ENCODE measurements around the gene CDHR2. TPM values are rescaled to one million over a fixed set of nuclear protein-coding genes. Genes with fewer than 3 reads are reported as not detected.

Gene CDHR2, protein sequence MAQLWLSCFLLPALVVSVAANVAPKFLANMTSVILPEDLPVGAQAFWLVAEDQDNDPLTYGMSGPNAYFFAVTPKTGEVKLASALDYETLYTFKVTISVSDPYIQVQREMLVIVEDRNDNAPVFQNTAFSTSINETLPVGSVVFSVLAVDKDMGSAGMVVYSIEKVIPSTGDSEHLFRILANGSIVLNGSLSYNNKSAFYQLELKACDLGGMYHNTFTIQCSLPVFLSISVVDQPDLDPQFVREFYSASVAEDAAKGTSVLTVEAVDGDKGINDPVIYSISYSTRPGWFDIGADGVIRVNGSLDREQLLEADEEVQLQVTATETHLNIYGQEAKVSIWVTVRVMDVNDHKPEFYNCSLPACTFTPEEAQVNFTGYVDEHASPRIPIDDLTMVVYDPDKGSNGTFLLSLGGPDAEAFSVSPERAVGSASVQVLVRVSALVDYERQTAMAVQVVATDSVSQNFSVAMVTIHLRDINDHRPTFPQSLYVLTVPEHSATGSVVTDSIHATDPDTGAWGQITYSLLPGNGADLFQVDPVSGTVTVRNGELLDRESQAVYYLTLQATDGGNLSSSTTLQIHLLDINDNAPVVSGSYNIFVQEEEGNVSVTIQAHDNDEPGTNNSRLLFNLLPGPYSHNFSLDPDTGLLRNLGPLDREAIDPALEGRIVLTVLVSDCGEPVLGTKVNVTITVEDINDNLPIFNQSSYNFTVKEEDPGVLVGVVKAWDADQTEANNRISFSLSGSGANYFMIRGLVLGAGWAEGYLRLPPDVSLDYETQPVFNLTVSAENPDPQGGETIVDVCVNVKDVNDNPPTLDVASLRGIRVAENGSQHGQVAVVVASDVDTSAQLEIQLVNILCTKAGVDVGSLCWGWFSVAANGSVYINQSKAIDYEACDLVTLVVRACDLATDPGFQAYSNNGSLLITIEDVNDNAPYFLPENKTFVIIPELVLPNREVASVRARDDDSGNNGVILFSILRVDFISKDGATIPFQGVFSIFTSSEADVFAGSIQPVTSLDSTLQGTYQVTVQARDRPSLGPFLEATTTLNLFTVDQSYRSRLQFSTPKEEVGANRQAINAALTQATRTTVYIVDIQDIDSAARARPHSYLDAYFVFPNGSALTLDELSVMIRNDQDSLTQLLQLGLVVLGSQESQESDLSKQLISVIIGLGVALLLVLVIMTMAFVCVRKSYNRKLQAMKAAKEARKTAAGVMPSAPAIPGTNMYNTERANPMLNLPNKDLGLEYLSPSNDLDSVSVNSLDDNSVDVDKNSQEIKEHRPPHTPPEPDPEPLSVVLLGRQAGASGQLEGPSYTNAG (N-terminal part only)
- total RNA-seq (under 1 TPM; 0.20 to 0.55 TPM), polyA plus RNA-seq (ENCODE audit: insufficient read length in 2 of 2) (10 to 100 TPM; 21.2 to 23.0 TPM)
- long read RNA-seq, donor 1, partial matches to known transcripts = 57 of 367 reads
- long read RNA-seq, donor 1, other reads (novel, unspliced or antisense) = 310 of 367 reads
- long read RNA-seq, donor 2 = 0 reads
- long read RNA-seq, donor 3, partial matches to known transcripts = 24 of 117 reads
- long read RNA-seq, donor 3, other reads (novel, unspliced or antisense) = 93 of 117 reads
- long read RNA-seq, donor 4 = 0 reads

DNA sequence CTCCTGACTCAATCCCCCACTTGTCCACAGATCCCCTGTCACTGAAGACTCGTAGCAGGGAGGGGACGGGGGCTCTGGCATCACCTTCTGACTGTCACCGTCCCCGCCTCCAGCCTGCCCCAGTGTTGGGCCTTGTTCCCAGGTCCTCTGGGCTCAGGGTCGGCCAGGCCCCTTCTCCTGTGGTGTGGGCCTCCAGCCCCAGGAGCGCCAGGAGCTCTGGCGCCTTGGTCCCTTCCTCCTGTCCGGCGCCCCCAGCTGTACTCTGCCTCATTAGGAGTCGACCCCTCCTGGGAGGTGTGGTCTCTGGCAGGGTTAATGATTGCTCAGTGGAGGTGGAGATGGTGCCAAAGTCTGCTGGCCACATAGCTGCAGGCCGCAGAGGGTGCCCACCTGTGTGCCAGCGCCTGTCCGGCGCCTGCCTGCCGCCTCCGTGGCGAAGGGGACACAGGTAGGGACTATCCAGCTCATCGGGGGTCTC lies at the start of gene CDHR2:
Gene CDHR2, plus strand, starts transcription at position 376 of the 478 bp plus-strand sequence. CDS start 16,011 bp downstream, outside the sequence.
- Histone ChIP-seq H3K4me1 (ENCODE audit: control insufficient read depth, insufficient read depth, low read length) (peaks cover 10% of the 10 kb centered on the region), H3K36me3 (ENCODE audit: control insufficient read depth, insufficient read depth, low read length) (no peaks in the 10 kb centered on the region), H3K27ac (ENCODE audit: low read depth, low read length) (no peak within 1 kb of the TSS), H3K27me3 (ENCODE audit: control insufficient read depth, insufficient read depth, low read length) (no peaks in the 10 kb centered on the region), H3K4me3 (ENCODE audit: low read depth, low read length) (no peak within 1 kb of the TSS), H3K9me3 (ENCODE audit: control insufficient read depth, insufficient read depth, low read length) (no peaks in the 10 kb centered on the region)
- WGBS (ENCODE audit: insufficient coverage) = 75% methylated on average over 15 of the region's 18 CpGs
- no peak for DNase-seq (ENCODE audit: low read depth in 4 of 6, low spot score in 6 of 6)

DNA sequence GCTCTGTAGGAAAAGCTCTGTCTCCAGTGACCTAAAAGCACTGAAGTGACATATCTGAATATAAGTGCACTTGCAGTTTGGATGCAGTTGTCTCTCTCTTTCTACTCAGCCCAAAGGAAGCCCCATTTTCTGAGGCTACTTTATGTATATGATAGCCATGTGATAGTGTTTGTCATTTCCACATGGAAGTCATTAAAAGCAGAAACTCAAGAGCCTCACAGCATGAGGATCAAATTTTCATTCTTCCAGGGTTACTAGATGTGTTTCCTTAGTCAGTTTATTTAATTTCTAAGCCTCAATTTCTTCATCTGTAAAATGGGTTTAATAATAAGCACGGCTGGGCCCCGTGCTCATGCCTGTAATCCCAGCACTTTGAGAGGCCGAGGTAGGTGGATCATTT lies 48.6 kb upstream of the CDHR2 start:
- whole genome bisulfite sequencing (ENCODE audit: insufficient coverage) = no CpG with 5 or more reads among the region's 3 CpGs
- no peak overlapping the region for H3K27ac ChIP-seq (ENCODE audit: low read depth, low read length)

DNA sequence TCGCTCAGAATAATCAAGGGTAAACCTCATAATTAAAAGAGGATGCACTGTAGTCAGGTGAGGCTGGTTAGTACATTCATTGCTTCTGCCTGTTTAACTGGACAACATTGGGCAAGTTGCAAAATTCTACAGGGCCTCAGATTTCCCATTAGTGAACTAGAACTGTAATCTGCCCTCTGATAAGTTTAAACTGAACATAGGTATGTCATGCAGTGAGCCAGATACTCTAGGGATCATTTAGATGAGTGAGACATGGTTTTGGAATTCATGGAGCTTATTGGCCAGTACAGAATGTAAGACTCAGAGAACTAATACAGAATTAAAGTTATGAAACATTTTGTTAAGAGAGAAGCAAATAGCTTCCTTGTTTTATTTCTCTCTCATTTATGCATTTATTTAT lies 47.8 kb upstream of the CDHR2 start:
- 100% methylated on average over 1 of the region's 1 CpG for WGBS (ENCODE audit: insufficient coverage)
- no peaks in the 10 kb centered on the region for H3K9me3 ChIP-seq (ENCODE audit: control insufficient read depth, insufficient read depth, low read length)
- no peak overlapping the region for H3K27ac ChIP-seq (ENCODE audit: low read depth, low read length)
- H3K4me1 ChIP-seq (ENCODE audit: control insufficient read depth, insufficient read depth, low read length) = no peaks in the 10 kb centered on the region
- peaks cover 58% of the 10 kb centered on the region for H3K36me3 ChIP-seq (ENCODE audit: control insufficient read depth, insufficient read depth, low read length)
- no peak overlapping the region for H3K4me3 ChIP-seq (ENCODE audit: low read depth, low read length)
- no peaks in the 10 kb centered on the region for H3K27me3 ChIP-seq (ENCODE audit: control insufficient read depth, insufficient read depth, low read length)
- DNase-seq (ENCODE audit: low read depth in 4 of 6, low spot score in 6 of 6) = no peak

More for the DNA sequence above, 48.6 kb upstream of the CDHR2 start:
- H3K4me3 ChIP-seq (ENCODE audit: low read depth, low read length) = no peak overlapping the region
- DNase-seq (ENCODE audit: low read depth in 4 of 6, low spot score in 6 of 6) = no peak
- peaks cover 61% of the 10 kb centered on the region for H3K36me3 ChIP-seq (ENCODE audit: control insufficient read depth, insufficient read depth, low read length)
- H3K4me1 ChIP-seq (ENCODE audit: control insufficient read depth, insufficient read depth, low read length) = no peaks in the 10 kb centered on the region
- H3K9me3 ChIP-seq (ENCODE audit: control insufficient read depth, insufficient read depth, low read length) = no peaks in the 10 kb centered on the region
- H3K27me3 ChIP-seq (ENCODE audit: control insufficient read depth, insufficient read depth, low read length) = no peaks in the 10 kb centered on the region

DNA sequence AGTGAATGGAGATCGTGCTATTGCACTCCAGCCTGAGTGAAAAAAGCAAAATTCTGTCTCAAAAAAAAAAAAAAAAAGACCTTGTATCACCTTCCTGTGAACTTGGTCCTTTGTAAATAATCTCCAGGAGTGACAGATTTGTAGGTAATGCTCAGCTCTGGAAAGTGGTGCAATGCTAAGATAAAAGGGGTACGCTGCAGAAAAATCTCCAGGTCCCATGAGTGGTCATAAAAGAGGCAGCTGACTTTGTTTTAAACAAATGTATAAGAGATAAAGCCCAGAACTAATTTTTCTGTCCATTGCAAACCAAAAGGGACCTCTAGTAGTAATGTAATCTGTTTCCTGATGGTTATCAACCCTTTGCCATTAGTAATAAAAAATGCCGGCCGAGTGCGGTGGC lies 45.6 kb upstream of the CDHR2 start:
- no peak overlapping the region for H3K4me3 ChIP-seq (ENCODE audit: low read depth, low read length)
- DNase-seq (ENCODE audit: low read depth in 4 of 6, low spot score in 6 of 6) = no peak
- H3K4me1 ChIP-seq (ENCODE audit: control insufficient read depth, insufficient read depth, low read length) = no peaks in the 10 kb centered on the region
- H3K9me3 ChIP-seq (ENCODE audit: control insufficient read depth, insufficient read depth, low read length) = no peaks in the 10 kb centered on the region
- H3K27ac ChIP-seq (ENCODE audit: low read depth, low read length) = no peak overlapping the region
- H3K36me3 ChIP-seq (ENCODE audit: control insufficient read depth, insufficient read depth, low read length) = peaks cover 61% of the 10 kb centered on the region
- H3K27me3 ChIP-seq (ENCODE audit: control insufficient read depth, insufficient read depth, low read length) = no peaks in the 10 kb centered on the region
- WGBS (ENCODE audit: insufficient coverage) = 72% methylated on average over 2 of the region's 5 CpGs

DNA sequence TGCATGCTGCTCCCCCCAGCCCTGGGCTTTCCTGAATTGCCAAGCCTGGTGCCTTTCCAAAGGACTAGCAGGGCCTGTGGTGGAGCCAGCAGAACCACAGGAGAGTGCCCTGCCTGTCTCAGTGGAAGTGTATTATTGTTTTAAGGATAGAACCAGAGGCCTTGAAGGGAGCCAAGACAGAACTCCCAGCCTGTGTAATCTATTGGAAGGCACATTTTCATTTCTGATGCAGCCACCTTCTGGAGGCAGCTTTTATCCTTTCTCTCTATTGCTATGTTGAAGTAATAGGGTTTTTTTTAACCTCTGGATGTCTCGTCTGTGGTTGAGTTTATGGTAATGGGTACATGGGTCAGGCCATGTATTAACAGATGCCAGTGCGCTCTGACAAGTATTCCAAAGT lies 41.2 kb upstream of the CDHR2 start:
- H3K9me3 ChIP-seq (ENCODE audit: control insufficient read depth, insufficient read depth, low read length) = no peaks in the 10 kb centered on the region
- H3K36me3 ChIP-seq (ENCODE audit: control insufficient read depth, insufficient read depth, low read length) = peaks cover 34% of the 10 kb centered on the region
- H3K27me3 ChIP-seq (ENCODE audit: control insufficient read depth, insufficient read depth, low read length) = no peaks in the 10 kb centered on the region
- WGBS (ENCODE audit: insufficient coverage) = 90% methylated on average over 1 of the region's 2 CpGs
- no peak overlapping the region for H3K4me3 ChIP-seq (ENCODE audit: low read depth, low read length)
- no peaks in the 10 kb centered on the region for H3K4me1 ChIP-seq (ENCODE audit: control insufficient read depth, insufficient read depth, low read length)
- no peak overlapping the region for H3K27ac ChIP-seq (ENCODE audit: low read depth, low read length)
- no peak for DNase-seq (ENCODE audit: low read depth in 4 of 6, low spot score in 6 of 6)

DNA sequence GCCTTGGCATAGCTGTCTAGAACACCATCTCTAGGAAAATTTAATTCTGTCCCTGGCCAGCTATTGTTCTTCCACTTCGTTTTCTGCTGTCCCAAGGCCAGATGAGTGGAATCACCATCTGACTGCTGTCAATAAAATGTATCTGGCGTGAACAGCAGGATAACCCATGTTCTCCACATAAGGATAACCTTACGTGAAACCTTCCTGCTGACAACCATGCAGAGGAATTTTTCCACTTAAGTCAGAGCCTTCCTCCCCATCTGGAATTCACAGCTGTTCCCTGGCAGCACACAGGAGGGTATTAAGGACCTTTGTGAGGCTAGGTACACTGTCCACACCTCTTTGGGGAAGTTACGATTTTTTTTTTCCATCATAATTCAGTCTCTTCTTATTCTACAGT lies 40.5 kb upstream of the CDHR2 start:
- no peak overlapping the region for H3K27ac ChIP-seq (ENCODE audit: low read depth, low read length)
- peaks cover 30% of the 10 kb centered on the region for H3K36me3 ChIP-seq (ENCODE audit: control insufficient read depth, insufficient read depth, low read length)
- H3K9me3 ChIP-seq (ENCODE audit: control insufficient read depth, insufficient read depth, low read length) = no peaks in the 10 kb centered on the region
- no peaks in the 10 kb centered on the region for H3K27me3 ChIP-seq (ENCODE audit: control insufficient read depth, insufficient read depth, low read length)
- no peaks in the 10 kb centered on the region for H3K4me1 ChIP-seq (ENCODE audit: control insufficient read depth, insufficient read depth, low read length)
- no peak overlapping the region for H3K4me3 ChIP-seq (ENCODE audit: low read depth, low read length)
- 56% methylated on average over 1 of the region's 4 CpGs for WGBS (ENCODE audit: insufficient coverage)
- no peak for DNase-seq (ENCODE audit: low read depth in 4 of 6, low spot score in 6 of 6)

DNA sequence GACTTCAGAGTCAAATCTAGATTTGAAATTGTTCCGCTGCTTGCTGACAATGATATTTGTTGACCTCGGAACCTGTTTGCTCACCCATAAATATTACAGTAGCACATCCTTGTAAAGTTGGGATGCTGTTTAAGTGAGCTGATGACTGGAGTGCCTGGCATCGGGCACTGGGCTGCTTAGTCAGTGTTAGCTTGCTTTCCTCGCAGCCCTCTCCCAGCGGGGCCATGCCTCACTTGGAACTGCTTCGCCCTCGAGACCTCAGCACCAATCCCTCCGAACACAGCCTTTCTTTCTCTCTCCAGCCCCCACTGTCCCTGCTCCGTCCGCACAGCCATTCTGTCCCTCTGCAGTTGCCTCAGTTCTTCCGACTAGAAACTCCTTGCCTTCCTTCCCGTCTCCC lies 35.4 kb upstream of the CDHR2 start:
- DNase-seq (ENCODE audit: low read depth in 4 of 6, low spot score in 6 of 6) = no peak
- Histone ChIP-seq H3K4me3 (ENCODE audit: low read depth, low read length) (no peak overlapping the region), H3K27ac (ENCODE audit: low read depth, low read length) (no peak overlapping the region), H3K27me3 (ENCODE audit: control insufficient read depth, insufficient read depth, low read length) (no peaks in the 10 kb centered on the region), H3K36me3 (ENCODE audit: control insufficient read depth, insufficient read depth, low read length) (no peaks in the 10 kb centered on the region), H3K9me3 (ENCODE audit: control insufficient read depth, insufficient read depth, low read length) (no peaks in the 10 kb centered on the region), H3K4me1 (ENCODE audit: control insufficient read depth, insufficient read depth, low read length) (no peaks in the 10 kb centered on the region)
- WGBS (ENCODE audit: insufficient coverage) = 77% methylated on average over 9 of the region's 12 CpGs

DNA sequence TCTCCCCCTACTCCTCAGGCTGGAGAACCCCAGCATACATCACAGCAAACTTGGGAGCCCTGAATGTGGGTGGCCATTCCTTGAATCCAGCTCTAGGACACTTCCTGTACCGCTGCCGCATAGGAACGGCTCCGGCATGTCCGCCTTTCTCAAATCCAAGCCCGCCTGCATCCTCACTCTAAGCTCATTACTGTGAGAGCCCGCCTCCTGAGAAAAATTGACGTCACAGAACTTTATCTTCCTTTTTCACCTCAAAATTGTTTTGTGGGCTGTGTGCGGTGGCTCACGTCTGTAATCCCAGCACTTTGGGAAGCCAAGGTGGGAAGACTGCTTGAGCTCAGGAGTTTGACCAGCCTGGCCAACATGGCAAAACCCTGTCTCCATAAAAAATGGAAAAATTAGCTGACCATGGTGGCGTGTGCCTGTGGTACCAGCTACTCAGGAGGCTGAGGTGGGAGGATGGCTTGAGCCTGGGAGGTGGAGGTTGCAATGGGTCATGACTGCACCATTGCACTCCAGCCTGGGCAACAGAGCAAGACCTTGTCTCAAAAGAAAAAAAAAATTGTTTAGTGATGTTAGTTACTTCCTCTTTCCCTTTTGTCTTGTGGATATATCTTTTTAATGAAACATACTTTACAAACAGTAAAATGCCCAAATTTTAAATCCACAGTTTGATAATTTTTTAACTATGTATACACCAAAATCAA lies 34.7 kb upstream of the CDHR2 start:
- H3K9me3 ChIP-seq (ENCODE audit: control insufficient read depth, insufficient read depth, low read length) = no peaks in the 10 kb centered on the region
- H3K4me3 ChIP-seq (ENCODE audit: low read depth, low read length) = no peak overlapping the region
- H3K36me3 ChIP-seq (ENCODE audit: control insufficient read depth, insufficient read depth, low read length) = no peaks in the 10 kb centered on the region
- no peaks in the 10 kb centered on the region for H3K27me3 ChIP-seq (ENCODE audit: control insufficient read depth, insufficient read depth, low read length)
- 92% methylated on average over 7 of the region's 11 CpGs for WGBS (ENCODE audit: insufficient coverage)
- H3K27ac ChIP-seq (ENCODE audit: low read depth, low read length) = no peak overlapping the region
- H3K4me1 ChIP-seq (ENCODE audit: control insufficient read depth, insufficient read depth, low read length) = no peaks in the 10 kb centered on the region
- no peak for DNase-seq (ENCODE audit: low read depth in 4 of 6, low spot score in 6 of 6)

Data from spinal cord (tissue), 10 donors.